Coronary artery (tissue), 2 donors: Measurements from ENCODE around the gene EPB41L1.

Source experiments
- DNase-seq: peaks from one replicate; pipeline ENCODE4 v3.0.0-alpha.2; 2017; ENCODE audit warnings: low spot score
- H3K27ac ChIP-seq, 2 donors: fragments of 200-600 bp; sonication (generic); one replicate each; pipeline ENCODE4 v1.5.1; 2016 to 2019
- H3K4me3 ChIP-seq: fragments of 200-600 bp; sonication (generic); 2 replicates; pipeline ENCODE4 v1.5.1; 2016; ENCODE audit warnings: mild to moderate bottlenecking, moderate library complexity
- CTCF ChIP-seq: fragments of 200-600 bp; sonication (generic); IDR thresholded peaks from one replicate; pipeline ENCODE4 v1.5.1; 2019; ENCODE audit warnings: antibody characterized with exemption

The EPB41L1 gene

GRCh38 chr20:36254076-36254475, 99.5 kb downstream of the EPB41L1 start:
- no peak for DNase-seq
- H3K27ac ChIP-seq, result no peak overlapping the region
- no peak for TF ChIP-seq CTCF
- H3K4me3 ChIP-seq, result no peak overlapping the region

GRCh38 chr20:36255445-36255844, 100.9 kb downstream of the EPB41L1 start:
- no peak for TF ChIP-seq CTCF
- H3K27ac ChIP-seq, result no peak overlapping the region
- DNase-seq, result no peak
- H3K4me3 ChIP-seq, result no peak overlapping the region

GRCh38 chr20:36259177-36260061, 104.9 kb downstream of the EPB41L1 start:
- Histone ChIP-seq H3K27ac (no peak overlapping the region), H3K4me3 (no peak overlapping the region)
- no peak for TF ChIP-seq CTCF
- DNase-seq, result no peak

GRCh38 chr20:36260316-36260715, 105.8 kb downstream of the EPB41L1 start:
- no peak for DNase-seq
- H3K27ac ChIP-seq, result no peak overlapping the region
- no peak overlapping the region for H3K4me3 ChIP-seq
- TF ChIP-seq CTCF, result no peak

- Histone ChIP-seq H3K4me3 (no peak overlapping the region), H3K27ac (no peak overlapping the region)
- no peak for DNase-seq
- no peak for TF ChIP-seq CTCF
Observed at GRCh38 chr20:36261389-36262105, 107.0 kb downstream of the EPB41L1 start.

- no peak for DNase-seq
- no peak overlapping the region for H3K27ac ChIP-seq
- TF ChIP-seq CTCF, result no peak
- no peak overlapping the region for H3K4me3 ChIP-seq
Observed at GRCh38 chr20:36262440-36262839, 107.9 kb downstream of the EPB41L1 start.
